GM12878 (cell line): Measurements from ENCODE around the gene NEK1. TPM values are rescaled to one million over a fixed set of nuclear protein-coding genes. Genes with fewer than 3 reads are reported as not detected.

ENCODE experiments used
- ATAC-seq: fragments of 200-7000 bp; cut with Tn5 transposase; 3 replicates; pipeline ENCODE4 v1.9.1; 2020; ENCODE audit warnings: mild to moderate bottlenecking, moderate library complexity
- BruUV-seq: library from RNA; stranded (reverse); fragments of 400-500 nt; replicated peaks from 2 replicates; lab custom pipeline; 2021; lab: Mats Ljungman, UMichigan
- CTCF ChIA-PET: fragments of 300-600 bp; sonication (Branson Sonifier 250); formaldehyde crosslinking; extraction: SDS; loops from one replicate; lab custom pipeline; 2021; ENCODE audit warnings: inconsistent platforms; lab: Yijun Ruan, JAX
- POLR2A ChIA-PET: fragments of 350-600 bp; formaldehyde crosslinking; extraction: SDS; loops from one replicate; lab custom pipeline; 2021; ENCODE audit warnings: inconsistent platforms; lab: Charles Lee
- RAD21 ChIA-PET: fragments of 300-600 bp; sonication (Branson Sonifier 250); formaldehyde crosslinking; loops from one replicate; lab custom pipeline; 2023; ENCODE audit warnings: antibody characterized with exemption; ENCODE audit not compliant: unreplicated experiment; lab: Charles Lee
- SMC1A ChIA-PET: fragments of 300-600 bp; sonication (Branson Sonifier 250); formaldehyde crosslinking; loops from one replicate; lab custom pipeline; 2023; ENCODE audit not compliant: unreplicated experiment, uncharacterized antibody; lab: Charles Lee
- DNase-seq: peaks from one replicate; pipeline ENCODE4 v3.0.0-alpha.2; 2011; ENCODE audit warnings: low read depth, low spot score
- FAIRE-seq: peaks from 3 replicates; lab custom pipeline; 2011; peaks lifted over from hg19 to GRCh38; lab: Jason Lieb, UNC
- H2AFZ ChIP-seq: 2 replicates; pipeline ENCODE4 v1.6.0; 2011; ENCODE audit warnings: low read depth, low read length, control low read depth; ENCODE audit not compliant: control insufficient read depth
- H3K27ac ChIP-seq: 2 replicates; pipeline ENCODE4 v1.5.1; 2011; ENCODE audit warnings: control low read depth; ENCODE audit not compliant: control insufficient read depth, insufficient read depth
- H3K27me3 ChIP-seq, 2 experiments: replicated peaks in 1 of 2; 2 replicates each; pipeline versions ENCODE4 v1.6.0 to v1.6.1; 2011; ENCODE audit warnings: low read length in 1 of 2; ENCODE audit not compliant: control insufficient read depth in 2 of 2, insufficient read depth in 2 of 2
- H3K36me3 ChIP-seq, 2 experiments: 2 replicates each; pipeline ENCODE4 v1.5.1; 2011; ENCODE audit warnings: low read length in 1 of 2; ENCODE audit not compliant: control insufficient read depth in 2 of 2, insufficient read depth in 2 of 2
- H3K4me1 ChIP-seq: 2 replicates; pipeline ENCODE4 v1.6.1; 2011; ENCODE audit warnings: mild to moderate bottlenecking, low read length, moderate library complexity, mixed read lengths; ENCODE audit not compliant: control insufficient read depth, insufficient read depth
- H3K4me2 ChIP-seq: 2 replicates; pipeline ENCODE4 v1.6.0; 2011; ENCODE audit warnings: control low read depth; ENCODE audit not compliant: control insufficient read depth, insufficient read depth
- H3K4me3 ChIP-seq: fragments of 200-600 bp; sonication (generic); 2 replicates; pipeline ENCODE4 v1.5.1; 2016
- H3K79me2 ChIP-seq: 2 replicates; pipeline ENCODE4 v1.6.0; 2011; ENCODE audit warnings: low read length; ENCODE audit not compliant: control insufficient read depth, insufficient read depth
- H3K9ac ChIP-seq: 2 replicates; pipeline ENCODE4 v1.8.0; 2011; ENCODE audit warnings: low read length, control low read depth, mixed read lengths; ENCODE audit not compliant: control insufficient read depth, insufficient read depth
- H3K9me3 ChIP-seq: replicated peaks from 3 replicates; pipeline ENCODE4 v1.5.1; 2011; ENCODE audit warnings: mild to moderate bottlenecking, low read length; ENCODE audit not compliant: control insufficient read depth, insufficient read depth
- H4K20me1 ChIP-seq: 2 replicates; pipeline ENCODE4 v1.6.0; 2011; ENCODE audit not compliant: control insufficient read depth, insufficient read depth
- ATF2 ChIP-seq: IDR thresholded peaks from 2 replicates; pipeline ENCODE4 v1.6.1; 2012; ENCODE audit warnings: low read length, inconsistent platforms
- BACH1 ChIP-seq: fragments of 450-650 bp; IDR thresholded peaks from 2 replicates; pipeline ENCODE4 v1.6.1; 2017; ENCODE audit warnings: mild to moderate bottlenecking, borderline replicate concordance
- BRCA1 ChIP-seq: IDR thresholded peaks from 2 replicates; pipeline ENCODE4 v1.6.1; 2011; ENCODE audit warnings: low read depth, low read length, improper control_type of control experiment
- EED ChIP-seq: sonication (generic); IDR thresholded peaks from 2 replicates; pipeline ENCODE4 v1.6.1; 2016; ENCODE audit warnings: antibody characterized with exemption, low read depth
- HDAC6 ChIP-seq: fragments of 200-600 bp; sonication (generic); IDR thresholded peaks from one replicate; pipeline ENCODE4 v1.8.0; 2017; ENCODE audit warnings: antibody characterized with exemption; ENCODE audit not compliant: unreplicated experiment
- HSF1 ChIP-seq: fragments of 150-350 bp; IDR thresholded peaks from 2 replicates; pipeline ENCODE4 v1.6.1; 2014; ENCODE audit warnings: mild to moderate bottlenecking, low read depth, low read length
- MTA3 ChIP-seq: IDR thresholded peaks from 2 replicates; pipeline ENCODE4 v1.6.1; 2012; ENCODE audit warnings: low read length, inconsistent platforms, borderline replicate concordance
- MYC ChIP-seq: IDR thresholded peaks from 2 replicates; pipeline ENCODE4 v1.6.1; 2011; ENCODE audit warnings: mild to moderate bottlenecking, low read length, moderate library complexity, inconsistent platforms; ENCODE audit not compliant: insufficient read depth, insufficient replicate concordance, insufficient read length, severe bottlenecking
- NFYA ChIP-seq: IDR thresholded peaks from 2 replicates; pipeline ENCODE4 v1.6.1; 2011; ENCODE audit warnings: low read depth, mild to moderate bottlenecking, low read length, improper control_type of control experiment, borderline replicate concordance
- SP1 ChIP-seq: IDR thresholded peaks from one replicate; pipeline ENCODE4 v1.6.1; 2011; ENCODE audit warnings: low read depth, low read length
- WRNIP1 ChIP-seq: IDR thresholded peaks from 2 replicates; pipeline ENCODE4 v1.6.1; 2011; ENCODE audit warnings: low read depth, low read length, improper control_type of control experiment, borderline replicate concordance
- ZBTB33 ChIP-seq: fragments of 450-650 bp; IDR thresholded peaks from 2 replicates; pipeline ENCODE4 v1.6.1; 2017; ENCODE audit warnings: mild to moderate bottlenecking
- ZZZ3 ChIP-seq: IDR thresholded peaks from 2 replicates; pipeline ENCODE4 v1.6.1; 2011; ENCODE audit warnings: low read depth; ENCODE audit not compliant: control insufficient read depth, insufficient read length
- in situ Hi-C: fragments of 300-500 bp; cut with MboI; formaldehyde crosslinking; loops from 9 replicates; pipeline ENCODE4 v1.14.3; 2018; ENCODE audit warnings: mixed read lengths
- intact Hi-C: fragments of 100-400 bp; cut with micrococcal nuclease; formaldehyde crosslinking; loops from one replicate; pipeline ENCODE4 v1.14.2; 2022; ENCODE audit not compliant: unreplicated experiment
- polyA plus RNA-seq, 11 experiments: library from polyadenylated mRNA; depleted of rRNA in 4 of 11; unstranded in 6 of 11; stranded (reverse) in 5 of 11; fragments of >200 nt; fragmentation: Nextera tagmentation in 4 of 11; fragmentation: Illumina TruSeq in 1 of 11; extraction: Ambion mirVana in 4 of 11; extraction: Trizol in 1 of 11; gene quantifications; 1 replicate in 1 of 11; 2 replicates in 10 of 11; pipeline versions ENCODE4 v1.2.1 to v1.2.3, GENCODE V29; 2011 to 2016; ENCODE audit warnings: inconsistent platforms in 2 of 11, missing spikeins in 2 of 11, low read depth in 1 of 11
- total RNA-seq, 4 experiments: library from RNA; depleted of rRNA in 3 of 4; stranded (reverse); fragments of >200 nt in 3 of 4; fragmentation: Illumina TruSeq in 1 of 4; extraction: Trizol in 1 of 4; gene quantifications; 2 replicates each; pipeline versions ENCODE4 v1.2.1 to v1.2.3, GENCODE V29; 2013 to 2021
- TF ChIP-seq, protein P1 (sequence below): IDR thresholded peaks from 2 replicates; pipeline ENCODE4 v1.6.1; 2011; ENCODE audit warnings: borderline replicate concordance, low read depth, mild to moderate bottlenecking, moderate library complexity, mixed read lengths, low read length; ENCODE audit not compliant: insufficient read depth; ENCODE audit errors: extremely low read length
- TF ChIP-seq, protein P2 (sequence below): IDR thresholded peaks from 2 replicates; pipeline ENCODE4 v1.6.1; 2011; ENCODE audit warnings: borderline replicate concordance, low read depth, mild to moderate bottlenecking, moderate library complexity, low read length; ENCODE audit not compliant: insufficient read depth, poor library complexity, severe bottlenecking

NEK1 gene
- total and polyA plus RNA-seq, 10 of the 15 experiments (the other 5 are each of a cell fraction or from before 2014, with no cell fraction given): 4.9 to 16.1 (median 7.5) TPM

DNA sequence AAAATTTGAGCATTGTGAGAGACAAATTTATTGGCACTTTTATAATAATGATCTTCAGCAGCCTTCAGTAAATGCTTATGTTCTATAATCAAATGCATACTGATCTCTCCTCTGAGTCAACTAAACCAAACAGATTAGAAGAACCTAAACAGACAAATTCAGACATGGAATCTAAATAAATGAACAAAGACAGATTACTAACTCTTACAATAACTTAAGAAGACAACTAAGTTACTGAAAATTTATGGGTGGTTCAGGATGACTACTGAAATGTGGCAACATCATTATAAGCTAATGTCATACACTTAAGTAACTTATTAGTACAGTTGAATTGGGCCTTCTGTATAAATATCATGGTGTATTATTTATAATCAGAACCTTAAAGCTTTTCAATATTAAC, 127.3 kb downstream of the NEK1 start:
- H2AFZ ChIP-seq: peak overlapping the region; percentile 29; the same call in 1 of the 2 replicates
- H4K20me1 ChIP-seq: no peaks in the 10 kb centered on the region; the same call in 1 of the 2 replicates
- POLR2A ChIA-PET: interaction anchor here (0.5 kb wide), 1 partner anchor 117 kb away, joined by 4 read pairs; no protein-coding TSS in a partner anchor
- intact Hi-C loops: loop anchor here (5.0 to 10.0 kb wide), 4 partner anchors 82 to 968 kb away; no protein-coding TSS in a partner anchor
- no peaks in the 10 kb centered on the region for H3K36me3 ChIP-seq
- TF ChIP-seq ATF2: no peak
- no peak for TF ChIP-seq MTA3
- TF ChIP-seq HSF1: no peak
- no peak for TF ChIP-seq SP1
- TF ChIP-seq EED: no peak
- TF ChIP-seq, protein P1, sequence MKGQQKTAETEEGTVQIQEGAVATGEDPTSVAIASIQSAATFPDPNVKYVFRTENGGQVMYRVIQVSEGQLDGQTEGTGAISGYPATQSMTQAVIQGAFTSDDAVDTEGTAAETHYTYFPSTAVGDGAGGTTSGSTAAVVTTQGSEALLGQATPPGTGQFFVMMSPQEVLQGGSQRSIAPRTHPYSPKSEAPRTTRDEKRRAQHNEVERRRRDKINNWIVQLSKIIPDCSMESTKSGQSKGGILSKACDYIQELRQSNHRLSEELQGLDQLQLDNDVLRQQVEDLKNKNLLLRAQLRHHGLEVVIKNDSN: no peak
- no peak for TF ChIP-seq MYC
- TF ChIP-seq ZBTB33: no peak
- no peak for TF ChIP-seq BRCA1
- TF ChIP-seq, protein P2, sequence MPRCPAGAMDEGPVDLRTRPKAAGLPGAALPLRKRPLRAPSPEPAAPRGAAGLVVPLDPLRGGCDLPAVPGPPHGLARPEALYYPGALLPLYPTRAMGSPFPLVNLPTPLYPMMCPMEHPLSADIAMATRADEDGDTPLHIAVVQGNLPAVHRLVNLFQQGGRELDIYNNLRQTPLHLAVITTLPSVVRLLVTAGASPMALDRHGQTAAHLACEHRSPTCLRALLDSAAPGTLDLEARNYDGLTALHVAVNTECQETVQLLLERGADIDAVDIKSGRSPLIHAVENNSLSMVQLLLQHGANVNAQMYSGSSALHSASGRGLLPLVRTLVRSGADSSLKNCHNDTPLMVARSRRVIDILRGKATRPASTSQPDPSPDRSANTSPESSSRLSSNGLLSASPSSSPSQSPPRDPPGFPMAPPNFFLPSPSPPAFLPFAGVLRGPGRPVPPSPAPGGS: no peak
- no peak for TF ChIP-seq ZZZ3
- no peak for TF ChIP-seq NFYA
- no peak for TF ChIP-seq HDAC6
- TF ChIP-seq WRNIP1: no peak
- TF ChIP-seq BACH1: no peak
- TF ChIP-seq, all 136 proteins: peak for 0
- H3K9me3 ChIP-seq: peaks cover 2% of the 10 kb centered on the region; the same call in 2 of the 3 replicates
- no peak overlapping the region for H3K27ac ChIP-seq
- no peaks in the 10 kb centered on the region for H3K27me3 ChIP-seq
- ChIA-PET CTCF (interaction anchor here (0.6 to 1.8 kb wide), 50 partner anchors 9 to 1299 kb away, joined by 3 to 64 read pairs (median 4); partner anchors contain the start of genes CBR4 and SH3RF1), RAD21 (interaction anchor here (0.6 to 1.8 kb wide), 50 partner anchors 12 to 777 kb away, joined by 3 to 43 read pairs (median 4); partner anchors contain the start of genes CBR4 and SH3RF1), SMC1A (interaction anchor here (0.6 to 1.8 kb wide), 53 partner anchors 8 to 899 kb away, joined by 3 to 70 read pairs (median 4); partner anchors contain the start of gene CBR4)
- no peak overlapping the region for H3K4me2 ChIP-seq
- ATAC-seq (no peak), DNase-seq (no peak), FAIRE-seq (no peak)
- H3K9ac ChIP-seq: no peak overlapping the region
- BruUV-seq: no TSS peak
- H3K4me1 ChIP-seq: 0 out of 2 replicates have a peak, but pooled peaks cover 5% of the 10 kb centered on the region
- no peaks in the 10 kb centered on the region for H3K79me2 ChIP-seq
- H3K4me3 ChIP-seq: no peak overlapping the region
- in situ Hi-C loops: loop anchor here (5.0 kb wide), 2 partner anchors 473 to 563 kb away; partner anchors contain the start of gene CBR4
